ENCODE measurements around the gene BICRA. TPM values are rescaled to one million over a fixed set of nuclear protein-coding genes. Genes with fewer than 3 reads are reported as not detected.

BICRA gene
- total RNA-seq, 2 experiments from 2014 or later: 4.4 to 16.0 TPM

DNA sequence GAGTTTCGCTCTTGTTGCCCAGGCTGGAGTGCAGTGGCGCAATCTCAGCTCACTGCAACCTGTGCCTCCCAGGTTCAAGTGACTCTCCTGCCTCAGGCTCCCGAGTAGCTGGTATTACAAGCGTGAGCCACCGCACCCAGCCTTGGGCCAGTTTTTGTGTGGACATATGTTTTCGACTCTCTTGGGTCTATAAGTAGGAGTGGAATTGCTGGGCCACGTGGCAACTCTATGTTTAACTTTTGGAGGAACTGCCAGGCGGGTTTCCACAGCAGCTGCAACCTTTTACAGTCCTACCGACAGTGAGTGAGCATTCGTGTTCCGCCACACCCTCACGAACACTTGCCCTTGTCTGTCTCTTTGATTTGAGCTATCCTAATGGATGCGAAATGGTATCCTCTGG is 44.9 kb downstream of the BICRA start:
- CTCF ChIA-PET (ENCODE audit: unreplicated experiment): no interaction called here
- POLR2A ChIA-PET: no interaction called here
- no peak overlapping the region for H2AFZ ChIP-seq (ENCODE audit: low read length)
- no peaks in the 10 kb centered on the region for H3K9me2 ChIP-seq (ENCODE audit: insufficient read depth, low read length)
- no peak overlapping the region for H3K4me3 ChIP-seq (ENCODE audit: low read depth, low read length, poor library complexity, severe bottlenecking)
- no peak overlapping the region for H3K27ac ChIP-seq (ENCODE audit: low read depth, low read length, poor library complexity, severe bottlenecking)
- no peak for DNase-seq (ENCODE audit: low spot score)
- no TSS peak for BruUV-seq (replicated peaks)
- no peaks in the 10 kb centered on the region for H3K9me3 ChIP-seq (ENCODE audit: low read length)
- no peaks in the 10 kb centered on the region for H3K4me1 ChIP-seq (ENCODE audit: insufficient read depth, low read length, poor library complexity, severe bottlenecking)
- TF ChIP-seq EZH2phosphoT487 (IDR thresholded peaks at IDR 0.05; ENCODE audit: borderline replicate concordance, low read depth, low read length): no peak
- TF ChIP-seq, protein P1, sequence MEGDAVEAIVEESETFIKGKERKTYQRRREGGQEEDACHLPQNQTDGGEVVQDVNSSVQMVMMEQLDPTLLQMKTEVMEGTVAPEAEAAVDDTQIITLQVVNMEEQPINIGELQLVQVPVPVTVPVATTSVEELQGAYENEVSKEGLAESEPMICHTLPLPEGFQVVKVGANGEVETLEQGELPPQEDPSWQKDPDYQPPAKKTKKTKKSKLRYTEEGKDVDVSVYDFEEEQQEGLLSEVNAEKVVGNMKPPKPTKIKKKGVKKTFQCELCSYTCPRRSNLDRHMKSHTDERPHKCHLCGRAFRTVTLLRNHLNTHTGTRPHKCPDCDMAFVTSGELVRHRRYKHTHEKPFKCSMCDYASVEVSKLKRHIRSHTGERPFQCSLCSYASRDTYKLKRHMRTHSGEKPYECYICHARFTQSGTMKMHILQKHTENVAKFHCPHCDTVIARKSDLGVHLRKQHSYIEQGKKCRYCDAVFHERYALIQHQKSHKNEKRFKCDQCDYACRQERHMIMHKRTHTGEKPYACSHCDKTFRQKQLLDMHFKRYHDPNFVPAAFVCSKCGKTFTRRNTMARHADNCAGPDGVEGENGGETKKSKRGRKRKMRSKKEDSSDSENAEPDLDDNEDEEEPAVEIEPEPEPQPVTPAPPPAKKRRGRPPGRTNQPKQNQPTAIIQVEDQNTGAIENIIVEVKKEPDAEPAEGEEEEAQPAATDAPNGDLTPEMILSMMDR (conservative IDR thresholded peaks at IDR 0.05; ENCODE audit: low read length): no peak
- 0 out of 2 replicates have a peak, but pooled peaks cover 10% of the 10 kb centered on the region for H3K79me2 ChIP-seq (ENCODE audit: insufficient read depth, low read depth, low read length)
- H4K20me1 ChIP-seq (ENCODE audit: insufficient read depth, low read length): no peaks in the 10 kb centered on the region
- intact Hi-C loops (cut with micrococcal nuclease; ENCODE audit: unreplicated experiment): no loop called here
- H3K4me2 ChIP-seq (ENCODE audit: low read length): no peak overlapping the region
- H3K36me3 ChIP-seq (ENCODE audit: insufficient read depth, low read length): peaks cover 6% of the 10 kb centered on the region

DNA sequence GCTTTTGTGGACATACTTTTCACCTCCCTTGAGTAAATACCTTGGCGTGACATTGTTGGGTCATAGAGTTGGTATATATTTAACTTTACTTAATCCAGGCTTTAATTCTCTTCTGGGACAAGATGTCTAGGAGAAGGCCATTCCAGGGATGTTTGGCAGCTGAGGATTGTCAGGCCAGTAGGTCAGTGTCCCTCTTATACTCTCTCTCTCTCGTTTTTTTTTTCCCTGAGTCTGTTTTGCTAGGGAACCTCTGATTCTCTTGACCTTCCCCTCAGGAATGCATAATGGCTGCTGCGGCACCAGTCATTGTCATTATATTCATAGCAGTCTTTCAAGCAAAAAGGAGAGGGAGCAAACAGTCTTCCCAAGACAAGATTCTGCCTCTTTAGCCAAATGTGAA is 48.8 kb downstream of the BICRA start:
- POLR2A ChIA-PET: no interaction called here
- DNase-seq (ENCODE audit: low spot score): no peak
- no peak overlapping the region for H3K27ac ChIP-seq (ENCODE audit: low read depth, low read length, poor library complexity, severe bottlenecking)
- peaks cover 5% of the 10 kb centered on the region; the same call in 1 of the 2 replicates for H3K36me3 ChIP-seq (ENCODE audit: insufficient read depth, low read length)
- H3K4me2 ChIP-seq (ENCODE audit: low read length): no peak overlapping the region
- TF ChIP-seq, protein P1 (conservative IDR thresholded peaks at IDR 0.05; ENCODE audit: low read length): no peak
- TF ChIP-seq EZH2phosphoT487 (IDR thresholded peaks at IDR 0.05; ENCODE audit: borderline replicate concordance, low read depth, low read length): no peak
- H3K79me2 ChIP-seq (ENCODE audit: insufficient read depth, low read depth, low read length): peaks cover 10% of the 10 kb centered on the region; the same call in 1 of the 2 replicates
- no peaks in the 10 kb centered on the region for H3K4me1 ChIP-seq (ENCODE audit: insufficient read depth, low read length, poor library complexity, severe bottlenecking)
- no peak overlapping the region for H3K4me3 ChIP-seq (ENCODE audit: low read depth, low read length, poor library complexity, severe bottlenecking)
- BruUV-seq (replicated peaks): no TSS peak
- H3K9me3 ChIP-seq (ENCODE audit: low read length): no peaks in the 10 kb centered on the region
- H3K9me2 ChIP-seq (ENCODE audit: insufficient read depth, low read length): no peaks in the 10 kb centered on the region
- no peaks in the 10 kb centered on the region for H4K20me1 ChIP-seq (ENCODE audit: insufficient read depth, low read length)
- intact Hi-C loops (cut with micrococcal nuclease; ENCODE audit: unreplicated experiment): no loop called here
- CTCF ChIA-PET (ENCODE audit: unreplicated experiment): no interaction called here
- no peak overlapping the region for H2AFZ ChIP-seq (ENCODE audit: low read length)

GRCh38 chr19:47658431-47659348 is 49.8 kb downstream of the BICRA start:
- Histone ChIP-seq H3K4me3 (ENCODE audit: low read depth, low read length, poor library complexity, severe bottlenecking) (no peak overlapping the region), H3K27ac (ENCODE audit: low read depth, low read length, poor library complexity, severe bottlenecking) (no peak overlapping the region), H3K9me3 (ENCODE audit: low read length) (no peaks in the 10 kb centered on the region), H3K9me2 (ENCODE audit: insufficient read depth, low read length) (no peaks in the 10 kb centered on the region), H3K79me2 (ENCODE audit: insufficient read depth, low read depth, low read length) (peaks cover 10% of the 10 kb centered on the region; the same call in 1 of the 2 replicates), H3K36me3 (ENCODE audit: insufficient read depth, low read length) (peaks cover 8% of the 10 kb centered on the region; the same call in 1 of the 2 replicates), H2AFZ (ENCODE audit: low read length) (no peak overlapping the region), H3K4me1 (ENCODE audit: insufficient read depth, low read length, poor library complexity, severe bottlenecking) (no peaks in the 10 kb centered on the region), H3K4me2 (ENCODE audit: low read length) (no peak overlapping the region), H4K20me1 (ENCODE audit: insufficient read depth, low read length) (no peaks in the 10 kb centered on the region)
- TF ChIP-seq, protein P1 (conservative IDR thresholded peaks at IDR 0.05; ENCODE audit: low read length): no peak
- no peak for TF ChIP-seq EZH2phosphoT487 (IDR thresholded peaks at IDR 0.05; ENCODE audit: borderline replicate concordance, low read depth, low read length)
- no peak for DNase-seq (ENCODE audit: low spot score)
- ChIA-PET CTCF (ENCODE audit: unreplicated experiment) (no interaction called here), POLR2A (no interaction called here)
- intact Hi-C loops (cut with micrococcal nuclease; ENCODE audit: unreplicated experiment): no loop called here
- BruUV-seq (replicated peaks): no TSS peak
